Activated CD4-positive, alpha-beta T cell treated with anti-CD3 and anti-CD28 coated beads, Interleukin-2, amount 50 U/mL, for 4 hours (primary cell): ENCODE results near the gene CTSF.
"Not testable (repeated sequence)": the region's sequence is repeated elsewhere in the genome, so short reads cannot be mapped to it uniquely, and the experiment has no call there.

Experiments
- DNase-seq, 2 experiments: peaks; one replicate each; pipeline ENCODE4 v3.0.0-alpha.2; 2020

CTSF gene

DNA sequence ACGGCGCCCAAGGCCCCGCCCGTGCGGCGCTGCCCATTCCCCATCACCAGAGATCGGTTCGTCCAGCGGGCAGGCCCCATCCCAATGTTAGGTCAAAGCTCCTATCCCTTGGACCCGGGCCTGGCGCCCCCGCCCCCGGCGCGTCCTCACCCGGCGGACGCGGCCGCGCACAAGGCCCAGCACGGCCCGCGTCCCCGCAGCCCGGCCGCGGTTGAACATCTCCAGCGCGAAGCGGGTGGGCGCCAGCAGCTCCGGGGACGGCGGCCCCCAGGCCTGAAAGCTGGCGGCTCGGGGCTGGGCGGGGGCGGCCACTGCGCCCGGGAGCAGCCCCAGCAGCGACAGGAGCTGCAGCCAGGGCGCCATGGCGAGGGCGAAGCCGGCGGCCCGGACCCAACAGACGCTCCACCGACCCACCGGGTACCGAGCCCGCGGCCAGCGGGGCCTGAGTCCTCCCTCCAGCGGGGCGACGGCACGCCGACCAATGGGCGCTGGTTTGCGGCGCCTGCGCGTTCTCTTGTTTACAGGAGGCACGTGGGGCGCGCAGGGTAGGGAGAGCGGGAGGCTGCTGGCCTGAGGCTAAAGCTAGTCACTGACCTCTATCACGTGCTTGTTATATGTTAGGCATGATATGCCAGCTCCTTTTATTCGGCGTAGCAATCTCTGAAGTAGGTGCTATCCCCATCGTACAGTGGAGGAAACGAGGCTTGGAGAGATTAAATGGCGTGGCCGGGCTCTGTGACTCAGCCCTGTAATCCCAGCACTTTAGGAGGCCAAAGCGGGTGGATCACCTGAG lies at the start of gene CTSF:
TSS of gene CTSF (minus strand) at position 483 of the 793 bp plus-strand sequence. CDS start at position 363, 120 bp downstream.
- DNase-seq: peak; percentile 52 to 57

DNA sequence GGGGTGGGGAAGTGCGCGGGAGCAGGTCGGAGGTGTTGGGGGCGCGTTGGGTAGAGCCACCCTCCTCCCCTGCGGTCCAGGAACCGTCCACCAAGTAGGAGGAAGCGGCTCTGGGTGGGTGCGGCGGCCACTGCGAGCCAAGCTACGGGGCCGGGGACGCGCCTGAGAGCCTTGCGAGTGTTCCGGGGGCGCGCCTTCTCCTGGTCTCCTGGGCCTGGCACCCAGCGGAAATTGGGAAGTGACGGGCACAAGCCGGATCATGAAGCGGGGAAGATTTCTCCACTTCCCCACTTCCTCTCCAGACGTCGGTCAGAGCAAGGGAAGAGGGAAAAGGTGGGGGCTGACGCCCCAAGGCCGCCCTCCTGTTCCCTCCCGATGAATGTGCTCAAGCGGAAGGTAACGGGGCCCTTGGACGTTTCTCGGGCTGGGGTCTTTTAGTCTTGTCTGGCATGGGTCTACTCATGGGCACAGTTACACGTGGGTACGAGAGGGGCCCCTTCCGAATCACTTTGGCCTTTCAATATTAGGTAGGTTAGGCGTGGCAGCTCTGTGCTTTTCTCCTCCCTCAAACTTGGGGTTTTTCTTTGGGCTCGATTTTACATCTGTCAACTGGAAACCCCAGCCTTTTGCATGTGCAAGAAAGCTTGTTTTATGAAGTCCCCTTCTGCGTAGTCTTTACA lies 48.9 kb upstream of the CTSF start:
- DNase-seq: no peak

- DNase-seq: peak; percentile 97 to 98
These were observed 48.2 kb upstream of the CTSF start, which contains the start of gene RBM14 for GRCh38 chr11:66616379-66617154. Gene RBM14 (plus strand): TSS chr11:66616630. CDS start chr11:66616721, 91 bp downstream.

GRCh38 chr11:66614073-66614472 lies 45.7 kb upstream of the CTSF start:
- DNase-seq: no peak

GRCh38 chr11:66612458-66612857 lies 44.1 kb upstream of the CTSF start:
- no peak for DNase-seq

- no peak for DNase-seq
These were observed 41.6 kb upstream of the CTSF start for GRCh38 chr11:66609721-66610617.

- DNase-seq: no peak
These were observed 38.9 kb upstream of the CTSF start for GRCh38 chr11:66607126-66607834.

DNA sequence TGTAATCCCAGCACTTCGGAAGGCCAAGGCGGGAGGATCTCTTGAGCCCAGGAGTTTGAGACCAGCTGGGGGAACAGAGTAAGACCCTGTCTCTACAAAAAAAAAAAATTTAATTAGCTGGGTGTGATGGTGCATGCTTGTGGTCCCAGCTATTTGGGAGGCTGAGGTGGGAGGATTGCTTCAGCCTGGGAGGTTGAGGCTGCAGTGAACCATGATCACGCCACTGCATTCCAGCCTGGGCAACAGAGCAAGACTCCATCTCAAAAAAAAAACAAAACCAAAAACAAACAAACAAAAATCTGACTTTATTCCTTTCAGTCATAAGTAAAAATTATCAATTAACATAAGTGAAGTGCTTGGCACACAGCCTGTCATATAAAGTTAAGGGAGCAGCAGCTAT lies 38.2 kb upstream of the CTSF start:
- DNase-seq: not testable (repeated sequence)

DNA sequence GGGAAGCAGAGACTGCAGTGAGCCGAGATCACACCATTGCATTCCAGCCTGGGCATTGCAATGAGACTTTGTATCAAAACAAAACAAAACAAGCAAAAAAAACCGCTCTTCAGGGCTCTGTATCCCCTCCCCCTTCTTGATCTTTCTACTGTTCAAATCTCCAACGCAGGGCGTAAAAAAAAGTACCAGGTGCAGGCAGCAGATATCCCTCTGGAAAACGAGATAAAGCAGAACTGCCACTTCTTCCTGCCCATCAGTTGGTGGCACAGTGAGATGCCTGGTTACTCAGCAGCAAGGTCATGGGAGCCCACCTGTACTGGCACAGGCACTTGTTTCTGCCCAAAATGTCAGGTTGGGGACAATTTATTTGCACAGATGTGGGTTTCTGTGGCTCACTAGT lies 35.7 kb upstream of the CTSF start:
- no peak for DNase-seq

DNA sequence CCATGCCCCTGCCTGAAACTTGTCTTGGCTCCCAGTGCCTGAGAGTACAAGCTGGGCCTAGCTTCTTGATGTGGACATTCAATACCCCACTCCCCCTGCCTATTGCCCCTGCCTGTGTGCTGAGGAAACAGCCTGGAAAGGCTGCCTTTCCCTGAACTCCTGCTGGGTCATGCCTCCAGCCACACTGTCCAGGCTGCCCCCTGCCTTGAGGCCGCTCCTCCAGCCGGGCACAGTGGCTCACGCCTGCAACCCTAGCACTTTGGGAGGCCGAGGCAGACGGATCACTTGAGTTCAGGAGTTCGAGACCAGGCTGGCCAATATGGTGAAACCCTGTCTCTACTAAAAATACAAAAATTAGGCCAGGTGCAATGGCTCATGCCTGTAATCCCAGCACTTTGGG lies 34.7 kb upstream of the CTSF start:
- no peak for DNase-seq

DNA sequence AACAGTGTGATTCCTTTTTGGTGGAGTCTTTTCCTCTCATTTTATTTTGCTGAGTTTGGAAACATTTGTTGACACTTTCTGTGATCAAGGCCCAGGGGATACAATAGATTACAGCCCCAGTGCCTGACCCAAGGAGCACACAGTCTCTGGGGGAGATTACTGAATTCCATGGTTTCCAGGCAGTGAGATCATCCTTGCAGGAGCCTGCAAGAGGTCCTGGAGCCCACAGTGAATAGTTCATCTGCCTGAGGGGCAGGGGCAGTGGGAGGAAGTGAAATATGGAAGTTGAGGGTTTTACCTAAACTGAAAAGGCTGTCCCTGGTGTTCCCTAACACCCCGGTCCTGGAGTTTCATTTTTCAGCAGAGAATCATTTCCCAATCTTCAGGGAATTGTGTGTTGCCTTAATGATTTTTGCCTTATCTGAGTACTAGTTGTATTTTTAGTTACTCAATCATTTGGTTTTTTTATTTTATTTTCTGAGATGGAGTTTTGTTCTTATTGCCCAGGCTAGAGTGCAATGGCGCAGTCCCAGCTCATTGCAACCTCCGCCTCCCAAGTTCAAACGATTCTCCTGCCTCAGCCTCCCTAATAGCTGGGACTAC lies 32.3 kb upstream of the CTSF start:
- no peak for DNase-seq

DNA sequence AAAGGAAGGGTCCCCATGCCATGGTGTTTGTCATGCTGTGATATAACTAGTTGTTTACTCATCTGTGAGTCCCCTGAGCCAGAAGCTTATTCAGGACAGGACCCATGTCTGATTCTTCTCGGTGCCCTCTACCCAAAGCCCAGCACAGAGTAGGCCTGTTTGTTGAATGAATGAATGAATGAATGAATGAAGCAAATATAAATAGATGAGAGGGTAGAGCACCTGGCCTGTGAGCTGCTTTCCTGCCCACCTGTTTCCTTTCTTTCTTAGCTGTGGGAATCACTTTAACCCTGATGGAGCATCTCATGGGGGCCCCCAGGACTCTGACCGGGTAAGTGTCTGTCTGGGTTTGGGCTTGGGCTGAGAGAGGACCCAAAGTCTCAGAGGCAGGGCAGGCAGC lies 31.8 kb upstream of the CTSF start:
- DNase-seq: no peak

DNA sequence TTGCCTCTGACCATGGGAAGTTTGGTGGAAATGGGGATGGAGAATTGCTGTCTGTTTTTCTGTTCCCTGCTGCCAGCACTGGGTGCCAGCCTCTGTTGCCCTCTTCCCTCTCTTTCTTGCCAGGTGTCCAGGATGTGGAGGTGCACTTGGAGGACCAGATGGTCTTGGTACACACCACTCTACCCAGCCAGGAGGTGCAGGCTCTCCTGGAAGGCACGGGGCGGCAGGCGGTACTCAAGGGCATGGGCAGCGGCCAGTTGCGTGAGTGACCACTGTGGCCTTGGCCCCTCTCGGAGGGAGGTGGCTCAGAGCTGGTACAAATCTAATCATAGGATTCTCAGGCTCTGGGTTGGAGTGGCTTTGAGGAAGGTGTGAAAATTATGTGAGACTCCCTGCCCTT lies 30.6 kb upstream of the CTSF start:
- DNase-seq: no peak

DNA sequence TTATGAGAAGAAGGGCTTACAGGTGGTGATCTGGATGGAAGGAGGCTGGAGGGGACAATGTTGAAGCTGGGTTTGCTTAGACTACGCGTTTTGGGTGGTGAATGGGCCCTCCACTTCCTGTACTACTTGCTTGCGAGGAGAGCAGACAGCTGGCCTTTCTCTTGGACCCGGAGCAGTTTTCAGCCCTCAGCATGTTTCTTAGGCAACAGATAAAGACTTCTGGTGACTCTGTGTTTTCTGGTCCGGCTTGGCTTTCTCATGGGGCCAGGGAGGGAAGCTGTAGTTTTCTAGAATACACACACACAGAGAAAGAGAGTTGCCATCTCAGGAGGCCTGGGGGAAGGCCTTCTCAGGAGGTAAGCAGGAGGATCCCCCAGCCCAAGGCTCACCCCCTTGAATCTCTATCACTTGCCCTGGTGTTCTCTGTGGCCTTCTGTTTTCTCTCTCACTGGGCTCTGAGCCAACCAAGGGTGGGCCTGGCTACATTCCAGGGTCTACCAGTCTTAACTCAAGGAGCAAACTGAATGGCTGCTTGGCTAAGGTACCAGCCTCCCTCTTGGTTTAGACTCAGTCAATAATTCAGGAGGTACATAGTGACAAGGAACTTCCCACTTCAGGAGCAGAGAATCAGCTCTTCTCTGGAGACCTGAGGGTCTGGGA lies 27.0 kb upstream of the CTSF start:
- no peak for DNase-seq

GRCh38 chr11:66593650-66594049 lies 25.2 kb upstream of the CTSF start:
- no peak for DNase-seq

GRCh38 chr11:66593303-66593635 lies 24.9 kb upstream of the CTSF start:
- peak in 1 of 2 experiments; percentile 1 for DNase-seq

- peak; percentile 98 to 99 for DNase-seq
These were observed 24.3 kb upstream of the CTSF start, which contains the start of the genes CCDC87 and CCS for GRCh38 chr11:66592457-66593302. Gene CCDC87 (minus strand): TSS chr11:66593063. CDS start chr11:66593015, 48 bp downstream. Gene CCS (plus strand): TSS chr11:66593185. CDS start chr11:66593262, 77 bp downstream.

- DNase-seq: no peak
These were observed 22.8 kb upstream of the CTSF start for GRCh38 chr11:66591175-66591574.

DNA sequence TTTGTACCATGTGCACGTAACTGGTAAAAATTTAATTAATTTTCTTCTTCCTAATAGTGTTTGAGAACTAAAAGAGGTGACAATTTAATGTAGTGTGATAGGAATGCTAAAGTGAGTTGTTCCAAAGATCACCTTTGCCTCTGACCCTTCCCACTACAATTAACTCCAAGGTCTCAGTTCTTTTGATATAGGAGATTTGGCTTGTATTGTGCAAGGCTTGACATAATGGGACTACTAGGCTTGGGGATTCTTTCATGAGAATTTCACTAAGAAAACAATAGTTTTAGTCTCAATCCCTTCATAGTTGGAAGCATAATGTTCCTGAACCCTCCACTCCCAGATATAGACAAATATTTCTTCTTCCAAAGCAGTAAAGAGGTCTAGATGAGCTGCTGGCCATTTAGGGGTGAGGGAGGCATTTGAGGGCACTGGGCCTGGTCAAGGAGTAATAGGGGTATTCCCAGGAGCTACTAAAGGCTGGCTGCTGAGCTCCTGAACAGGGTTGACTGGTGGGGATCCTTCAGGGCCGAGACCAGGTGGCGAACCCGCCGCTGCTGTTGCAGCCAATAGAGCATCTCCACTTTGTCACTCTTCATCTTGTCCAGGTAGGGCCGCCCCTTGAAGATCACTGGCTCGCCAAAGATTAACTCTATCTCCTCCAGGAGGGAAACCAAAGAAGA lies 21.7 kb upstream of the CTSF start:
- no peak for DNase-seq
